C4-2B (cell line): ENCODE measurements around the gene HMGN4.

ENCODE experiments used
- H3K27ac ChIP-seq: fragments of 450-650 bp; 2 replicates; pipeline ENCODE4 v1.5.1; 2017
- ZFX ChIP-seq: fragments of 450-650 bp; IDR thresholded peaks from 2 replicates; pipeline ENCODE4 v1.6.1; 2017
- TF ChIP-seq, protein P1 (sequence below): fragments of 450-650 bp; conservative IDR thresholded peaks from 2 replicates; pipeline ENCODE4 v1.5.1; 2017; ENCODE audit warnings: mild to moderate bottlenecking

Gene HMGN4

GRCh38 chr6:26537846-26538571 is at the start of gene HMGN4:
Gene HMGN4 (plus strand): TSS chr6:26538366. CDS start chr6:26545207, 6,841 bp downstream.
- peak within 1 kb of the TSS; percentile 91 for H3K27ac ChIP-seq
- TF ChIP-seq, protein P1, sequence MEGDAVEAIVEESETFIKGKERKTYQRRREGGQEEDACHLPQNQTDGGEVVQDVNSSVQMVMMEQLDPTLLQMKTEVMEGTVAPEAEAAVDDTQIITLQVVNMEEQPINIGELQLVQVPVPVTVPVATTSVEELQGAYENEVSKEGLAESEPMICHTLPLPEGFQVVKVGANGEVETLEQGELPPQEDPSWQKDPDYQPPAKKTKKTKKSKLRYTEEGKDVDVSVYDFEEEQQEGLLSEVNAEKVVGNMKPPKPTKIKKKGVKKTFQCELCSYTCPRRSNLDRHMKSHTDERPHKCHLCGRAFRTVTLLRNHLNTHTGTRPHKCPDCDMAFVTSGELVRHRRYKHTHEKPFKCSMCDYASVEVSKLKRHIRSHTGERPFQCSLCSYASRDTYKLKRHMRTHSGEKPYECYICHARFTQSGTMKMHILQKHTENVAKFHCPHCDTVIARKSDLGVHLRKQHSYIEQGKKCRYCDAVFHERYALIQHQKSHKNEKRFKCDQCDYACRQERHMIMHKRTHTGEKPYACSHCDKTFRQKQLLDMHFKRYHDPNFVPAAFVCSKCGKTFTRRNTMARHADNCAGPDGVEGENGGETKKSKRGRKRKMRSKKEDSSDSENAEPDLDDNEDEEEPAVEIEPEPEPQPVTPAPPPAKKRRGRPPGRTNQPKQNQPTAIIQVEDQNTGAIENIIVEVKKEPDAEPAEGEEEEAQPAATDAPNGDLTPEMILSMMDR = no peak
- TF ChIP-seq ZFX = peak; percentile 88; the same call in 1 of the 2 replicates

DNA sequence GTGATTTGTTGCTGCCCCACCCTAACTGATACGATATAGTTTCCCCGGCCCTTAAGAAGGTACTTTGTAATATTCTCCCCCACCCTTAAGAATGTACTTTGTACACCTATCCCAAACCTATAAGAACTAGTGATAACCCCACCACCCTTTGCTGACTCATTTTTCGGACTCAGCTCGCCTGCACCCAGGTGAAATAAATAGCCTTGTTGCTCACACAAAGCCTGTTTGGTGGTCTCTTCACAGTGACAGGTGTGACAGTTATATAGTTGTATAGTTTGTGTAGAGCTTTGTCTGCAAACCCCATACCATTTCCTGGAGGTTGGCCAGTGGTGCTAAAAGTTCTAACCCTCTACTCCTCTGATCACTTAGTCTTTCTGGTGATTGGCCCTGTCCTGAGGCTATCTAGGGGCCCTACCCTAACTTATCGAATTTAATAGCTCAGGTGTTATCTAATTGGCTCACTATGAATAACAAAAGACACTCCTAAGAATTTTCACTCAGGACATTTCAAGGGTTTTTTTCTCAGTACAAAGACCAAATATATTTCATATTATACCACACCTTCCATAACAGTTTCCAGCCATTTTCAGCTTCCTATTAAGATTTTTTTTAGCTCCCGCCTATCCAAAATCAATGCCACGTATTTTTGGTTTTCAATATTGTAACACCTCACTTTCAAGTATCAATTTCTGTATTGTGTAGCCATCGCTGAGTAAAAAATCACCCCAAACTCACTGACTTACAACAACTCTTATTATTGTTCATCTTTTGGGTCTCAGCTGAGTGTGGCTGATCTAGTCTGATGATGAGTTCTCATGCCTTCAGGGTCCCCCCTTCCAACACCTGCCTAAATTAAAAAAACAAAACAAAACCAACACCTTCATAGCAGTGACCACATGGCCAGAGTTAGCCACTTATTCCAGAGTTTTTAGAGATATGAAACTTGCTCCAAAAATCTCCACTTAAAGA is 47.9 kb upstream of the HMGN4 start:
- no peak for TF ChIP-seq ZFX
- TF ChIP-seq, protein P1 = no peak
- no peak overlapping the region for H3K27ac ChIP-seq

DNA sequence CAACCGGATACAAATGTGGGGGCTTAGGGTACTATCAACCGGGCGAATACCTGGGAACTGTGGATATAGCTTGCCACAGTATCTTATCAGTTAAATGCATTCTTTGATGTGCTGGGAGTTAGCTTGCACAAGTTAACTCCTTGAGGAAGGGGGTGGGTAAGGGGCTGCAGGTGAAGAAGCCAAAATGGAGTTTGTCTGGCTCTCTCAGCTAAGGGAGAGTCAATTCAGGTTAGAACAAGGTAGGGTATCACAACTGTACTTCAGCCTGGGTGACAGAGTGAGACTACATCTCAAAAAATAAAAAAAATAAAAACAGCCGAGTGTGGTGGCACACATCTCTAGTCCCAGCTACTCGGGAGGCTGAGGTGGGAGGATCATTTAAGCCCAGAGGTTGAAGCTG is 46.6 kb upstream of the HMGN4 start:
- H3K27ac ChIP-seq = no peak overlapping the region
- TF ChIP-seq, protein P1 = no peak
- TF ChIP-seq ZFX = no peak

- no peak overlapping the region for H3K27ac ChIP-seq
- TF ChIP-seq, protein P1 = no peak
Observed at GRCh38 chr6:26493258-26493657, 44.9 kb upstream of the HMGN4 start.

GRCh38 chr6:26494117-26494516 is 44.0 kb upstream of the HMGN4 start:
- no peak overlapping the region for H3K27ac ChIP-seq
- TF ChIP-seq ZFX = no peak
- TF ChIP-seq, protein P1 = no peak

DNA sequence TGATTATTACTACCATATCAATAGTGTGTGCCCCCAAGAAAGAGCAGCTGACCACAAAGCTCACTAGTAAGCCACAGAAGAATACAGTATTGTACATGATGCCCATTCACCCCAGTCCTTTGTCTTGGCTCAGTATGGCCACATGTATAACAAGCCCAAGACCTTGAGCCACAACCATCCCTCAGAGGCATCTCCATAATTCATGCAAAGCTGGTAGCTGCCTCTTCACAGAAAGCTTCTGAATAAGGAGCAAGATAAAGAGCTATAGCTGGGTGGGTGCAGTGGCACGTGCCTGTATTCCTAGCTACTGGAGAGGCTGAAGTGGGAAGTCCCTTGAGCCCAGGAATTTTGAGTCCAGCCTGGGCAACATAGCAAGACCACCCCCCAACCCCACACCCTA is 42.9 kb upstream of the HMGN4 start:
- no peak overlapping the region for H3K27ac ChIP-seq
- TF ChIP-seq ZFX = no peak
- TF ChIP-seq, protein P1 = no peak

GRCh38 chr6:26497610-26498009 is 40.6 kb upstream of the HMGN4 start:
- no peak for TF ChIP-seq ZFX
- TF ChIP-seq, protein P1 = no peak
- no peak overlapping the region for H3K27ac ChIP-seq
